Calu3 (cell line): ENCODE measurements around the gene SIGLEC1. TPM values are rescaled to one million over a fixed set of nuclear protein-coding genes. Genes with fewer than 3 reads are reported as not detected.

Experiments
- BruUV-seq: library from RNA; stranded (reverse); fragments of 400-500 nt; replicated peaks from 2 replicates; lab custom pipeline; 2021; lab: Mats Ljungman, UMichigan
- CTCF ChIA-PET: fragments of 300-600 bp; sonication (Branson Sonifier 250); formaldehyde crosslinking; loops from one replicate; lab custom pipeline; 2022; ENCODE audit warnings: antibody characterized with exemption; lab: Charles Lee
- DNase-seq: peaks from one replicate; pipeline ENCODE4 v3.0.0; 2022
- H3K27ac Mint-ChIP-seq: one replicate; pipeline ENCODE4 v1.8.0; 2022; ENCODE audit warnings: mixed read lengths; ENCODE audit not compliant: unreplicated experiment
- H3K27me3 Mint-ChIP-seq: one replicate; pipeline ENCODE4 v1.8.0; 2022; ENCODE audit warnings: mixed read lengths; ENCODE audit not compliant: unreplicated experiment
- H3K36me3 Mint-ChIP-seq: one replicate; pipeline ENCODE4 v1.8.0; 2022; ENCODE audit warnings: mild to moderate bottlenecking, moderate library complexity, mixed read lengths; ENCODE audit not compliant: insufficient read depth, unreplicated experiment
- H3K4me1 Mint-ChIP-seq: one replicate; pipeline ENCODE4 v1.8.0; 2022; ENCODE audit warnings: mild to moderate bottlenecking, low read depth, mixed read lengths; ENCODE audit not compliant: unreplicated experiment
- H3K4me3 Mint-ChIP-seq: one replicate; pipeline ENCODE4 v1.8.0; 2022; ENCODE audit warnings: mild to moderate bottlenecking, low read depth, moderate library complexity, mixed read lengths; ENCODE audit not compliant: unreplicated experiment
- H3K9me3 Mint-ChIP-seq: one replicate; pipeline ENCODE4 v1.8.0; 2022; ENCODE audit warnings: low read depth, mixed read lengths; ENCODE audit not compliant: unreplicated experiment
- intact Hi-C: fragments of 100-400 bp; cut with micrococcal nuclease; formaldehyde crosslinking; loops from one replicate; pipeline ENCODE4 v1.10.0; 2022; ENCODE audit not compliant: unreplicated experiment
- total RNA-seq: library from RNA; stranded (reverse); gene quantifications from 2 replicates; pipeline ENCODE4 v1.2.3, GENCODE V29; 2022
- TF ChIP-seq, protein P1 (sequence below): fragments of 200-600 bp; IDR thresholded peaks from one replicate; pipeline ENCODE4 v1.8.0; 2022; ENCODE audit warnings: antibody characterized with exemption; ENCODE audit not compliant: unreplicated experiment

The SIGLEC1 gene
- total RNA-seq, 1 experiment from 2014 or later, result not detected

DNA sequence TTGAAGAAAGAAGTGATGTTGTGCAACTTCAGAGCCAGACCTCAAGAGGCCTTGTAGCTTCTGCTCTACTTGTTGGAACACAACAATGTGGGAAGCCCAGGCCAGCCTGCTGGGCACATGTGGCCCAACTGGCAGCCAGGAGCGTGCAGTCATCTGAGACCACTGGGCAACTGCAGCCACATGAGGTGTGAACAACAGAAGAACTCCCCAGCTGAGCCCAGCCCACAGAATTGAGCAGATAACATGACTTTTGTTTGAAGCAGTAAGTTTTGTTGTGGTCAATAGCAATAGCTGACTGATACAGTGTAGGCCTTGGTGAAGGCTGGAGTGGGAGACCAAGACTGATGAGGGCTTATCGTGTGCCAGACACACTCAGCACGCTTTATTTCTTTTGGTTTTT lies 22.0 kb downstream of the SIGLEC1 start:
- no peak overlapping the region for H3K4me3 Mint-ChIP-seq
- CTCF ChIA-PET, result no interaction called here
- TF ChIP-seq, protein P1, sequence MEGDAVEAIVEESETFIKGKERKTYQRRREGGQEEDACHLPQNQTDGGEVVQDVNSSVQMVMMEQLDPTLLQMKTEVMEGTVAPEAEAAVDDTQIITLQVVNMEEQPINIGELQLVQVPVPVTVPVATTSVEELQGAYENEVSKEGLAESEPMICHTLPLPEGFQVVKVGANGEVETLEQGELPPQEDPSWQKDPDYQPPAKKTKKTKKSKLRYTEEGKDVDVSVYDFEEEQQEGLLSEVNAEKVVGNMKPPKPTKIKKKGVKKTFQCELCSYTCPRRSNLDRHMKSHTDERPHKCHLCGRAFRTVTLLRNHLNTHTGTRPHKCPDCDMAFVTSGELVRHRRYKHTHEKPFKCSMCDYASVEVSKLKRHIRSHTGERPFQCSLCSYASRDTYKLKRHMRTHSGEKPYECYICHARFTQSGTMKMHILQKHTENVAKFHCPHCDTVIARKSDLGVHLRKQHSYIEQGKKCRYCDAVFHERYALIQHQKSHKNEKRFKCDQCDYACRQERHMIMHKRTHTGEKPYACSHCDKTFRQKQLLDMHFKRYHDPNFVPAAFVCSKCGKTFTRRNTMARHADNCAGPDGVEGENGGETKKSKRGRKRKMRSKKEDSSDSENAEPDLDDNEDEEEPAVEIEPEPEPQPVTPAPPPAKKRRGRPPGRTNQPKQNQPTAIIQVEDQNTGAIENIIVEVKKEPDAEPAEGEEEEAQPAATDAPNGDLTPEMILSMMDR, result no peak
- no peak overlapping the region for H3K27ac Mint-ChIP-seq
- intact Hi-C loops, result no loop called here
- H3K4me1 Mint-ChIP-seq, result no peaks in the 10 kb centered on the region
- no TSS peak for BruUV-seq
- no peaks in the 10 kb centered on the region for H3K9me3 Mint-ChIP-seq
- peaks cover 45% of the 10 kb centered on the region for H3K27me3 Mint-ChIP-seq
- H3K36me3 Mint-ChIP-seq, result no peaks in the 10 kb centered on the region
- no peak for DNase-seq

DNA sequence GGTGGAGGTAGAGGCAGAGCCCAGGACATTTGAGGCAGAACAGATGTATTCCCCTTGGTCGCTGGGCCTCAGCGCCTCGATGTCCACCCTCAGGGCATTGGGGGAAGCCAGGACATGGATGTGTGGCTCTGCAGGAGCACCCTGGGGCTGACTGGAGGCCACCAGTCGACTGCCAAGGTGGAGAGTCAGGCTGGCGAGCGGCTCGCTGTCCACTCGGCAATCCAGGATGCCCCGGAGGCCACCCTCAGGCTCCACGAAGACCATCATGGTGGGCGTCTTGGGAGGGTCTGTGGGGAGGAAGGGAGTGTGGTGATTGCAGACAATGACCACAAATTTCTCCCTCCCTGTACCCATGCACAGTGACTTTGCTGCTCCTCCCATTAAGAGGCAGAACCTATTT lies 22.4 kb downstream of the SIGLEC1 start:
- H3K27me3 Mint-ChIP-seq, result peaks cover 49% of the 10 kb centered on the region
- BruUV-seq, result no TSS peak
- no peaks in the 10 kb centered on the region for H3K4me1 Mint-ChIP-seq
- no peak for DNase-seq
- intact Hi-C loops, result no loop called here
- CTCF ChIA-PET, result no interaction called here
- no peak overlapping the region for H3K4me3 Mint-ChIP-seq
- no peaks in the 10 kb centered on the region for H3K9me3 Mint-ChIP-seq
- no peaks in the 10 kb centered on the region for H3K36me3 Mint-ChIP-seq
- no peak overlapping the region for H3K27ac Mint-ChIP-seq
- TF ChIP-seq, protein P1, result no peak

DNA sequence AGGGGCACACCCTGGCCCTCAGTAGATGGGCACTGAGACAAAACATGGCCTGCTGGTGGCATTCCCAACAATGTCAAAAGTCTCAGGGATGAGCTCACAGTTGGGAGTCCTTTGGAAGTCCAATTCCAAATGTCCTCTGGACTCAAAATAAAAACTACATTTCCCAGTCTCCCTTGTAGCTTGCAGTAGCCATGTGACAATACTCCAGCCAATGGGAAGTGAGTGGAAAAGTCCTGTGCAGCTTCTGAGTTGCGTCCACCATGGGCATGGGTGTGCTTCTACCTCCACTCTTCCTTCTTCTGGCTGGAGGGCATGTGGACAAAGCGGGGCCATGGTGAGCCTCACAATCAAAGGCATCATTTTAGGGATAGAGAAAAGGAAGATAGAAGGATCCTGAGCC lies 24.7 kb downstream of the SIGLEC1 start:
- intact Hi-C loops, result no loop called here
- CTCF ChIA-PET, result interaction anchor here (1.1 kb wide), 2 partner anchors 10 to 11 kb away, joined by 3 read pairs; no protein-coding TSS in a partner anchor

DNA sequence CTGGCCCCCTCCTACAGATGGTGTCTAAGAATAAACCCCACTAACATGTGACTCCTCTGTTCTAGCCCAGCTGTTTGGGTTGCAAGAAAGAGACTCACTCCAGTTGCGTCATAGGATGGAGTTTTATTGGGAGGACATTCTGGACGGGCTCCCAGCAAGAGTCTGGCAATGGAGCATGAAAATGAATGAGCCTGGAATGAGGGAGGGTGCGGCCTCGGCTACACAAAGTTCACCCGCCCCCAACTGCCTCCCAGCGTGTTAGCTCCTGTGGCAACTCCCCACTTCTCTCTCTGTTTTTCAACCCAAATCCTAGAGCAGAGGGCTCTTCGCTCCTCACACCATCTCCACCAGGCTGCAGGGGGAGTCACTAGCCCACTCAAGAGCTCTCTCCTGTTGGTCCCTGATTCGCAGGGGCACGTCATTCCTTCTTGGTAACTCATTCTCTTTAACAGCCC lies 25.5 kb downstream of the SIGLEC1 start:
- no peaks in the 10 kb centered on the region for H3K4me1 Mint-ChIP-seq
- no peak overlapping the region for H3K27ac Mint-ChIP-seq
- no peak overlapping the region for H3K4me3 Mint-ChIP-seq
- no peak for DNase-seq
- TF ChIP-seq, protein P1, result no peak
- CTCF ChIA-PET, result interaction anchor here (1.1 kb wide), 1 partner anchor 9 kb away, joined by 3 read pairs; no protein-coding TSS in a partner anchor
- intact Hi-C loops, result no loop called here
- peaks cover 61% of the 10 kb centered on the region for H3K27me3 Mint-ChIP-seq
- no peaks in the 10 kb centered on the region for H3K36me3 Mint-ChIP-seq
- H3K9me3 Mint-ChIP-seq, result no peaks in the 10 kb centered on the region
- no TSS peak for BruUV-seq

More for the DNA sequence above, 24.7 kb downstream of the SIGLEC1 start:
- no TSS peak for BruUV-seq
- DNase-seq, result no peak
- H3K4me3 Mint-ChIP-seq, result no peak overlapping the region
- no peak overlapping the region for H3K27ac Mint-ChIP-seq
- H3K9me3 Mint-ChIP-seq, result no peaks in the 10 kb centered on the region
- TF ChIP-seq, protein P1, result no peak
- peaks cover 60% of the 10 kb centered on the region for H3K27me3 Mint-ChIP-seq
- H3K36me3 Mint-ChIP-seq, result no peaks in the 10 kb centered on the region
- H3K4me1 Mint-ChIP-seq, result no peaks in the 10 kb centered on the region
